ENCODE measurements around the gene GLI2. TPM values are rescaled to one million over a fixed set of nuclear protein-coding genes. Genes with fewer than 3 reads are reported as not detected.

Gene GLI2
- total RNA-seq, 2 donors from 2014 or later = not detected

GRCh38 chr2:120749506-120750431, 14.1 kb downstream of the GLI2 start:
- no peaks in the 10 kb centered on the region for H3K9me3 Mint-ChIP-seq
- no peaks in the 10 kb centered on the region for H3K36me3 Mint-ChIP-seq (ENCODE audit: low read depth)
- ATAC-seq (replicated peaks) = no peak
- H3K27me3 Mint-ChIP-seq = peaks cover 9% of the 10 kb centered on the region
- H3K27ac Mint-ChIP-seq = no peak overlapping the region
- no peak overlapping the region for H3K4me3 Mint-ChIP-seq
- no peaks in the 10 kb centered on the region for H3K4me1 Mint-ChIP-seq

GRCh38 chr2:120750488-120751210, 15.0 kb downstream of the GLI2 start:
- no peak overlapping the region for H3K27ac Mint-ChIP-seq
- H3K4me1 Mint-ChIP-seq = no peaks in the 10 kb centered on the region
- H3K4me3 Mint-ChIP-seq = no peak overlapping the region
- H3K9me3 Mint-ChIP-seq = no peaks in the 10 kb centered on the region
- H3K27me3 Mint-ChIP-seq = peaks cover 7% of the 10 kb centered on the region
- ATAC-seq (replicated peaks) = no peak
- H3K36me3 Mint-ChIP-seq (ENCODE audit: low read depth) = no peaks in the 10 kb centered on the region

GRCh38 chr2:120751553-120751952, 15.9 kb downstream of the GLI2 start:
- no peaks in the 10 kb centered on the region for H3K9me3 Mint-ChIP-seq
- peaks cover 4% of the 10 kb centered on the region for H3K27me3 Mint-ChIP-seq
- H3K4me1 Mint-ChIP-seq = no peaks in the 10 kb centered on the region
- no peak for ATAC-seq (replicated peaks)
- H3K36me3 Mint-ChIP-seq (ENCODE audit: low read depth) = no peaks in the 10 kb centered on the region
- H3K4me3 Mint-ChIP-seq = no peak overlapping the region
- no peak overlapping the region for H3K27ac Mint-ChIP-seq

- ATAC-seq (replicated peaks) = no peak
- no peaks in the 10 kb centered on the region for H3K9me3 Mint-ChIP-seq
- H3K36me3 Mint-ChIP-seq (ENCODE audit: low read depth) = no peaks in the 10 kb centered on the region
- H3K4me3 Mint-ChIP-seq = no peak overlapping the region
- no peaks in the 10 kb centered on the region for H3K4me1 Mint-ChIP-seq
- peaks cover 6% of the 10 kb centered on the region for H3K27me3 Mint-ChIP-seq
- H3K27ac Mint-ChIP-seq = no peak overlapping the region
Observed at GRCh38 chr2:120754067-120754960, 18.6 kb downstream of the GLI2 start.

- no peak overlapping the region for H3K4me3 Mint-ChIP-seq
- H3K27me3 Mint-ChIP-seq = peaks cover 18% of the 10 kb centered on the region
- H3K36me3 Mint-ChIP-seq (ENCODE audit: low read depth) = no peaks in the 10 kb centered on the region
- no peak overlapping the region for H3K27ac Mint-ChIP-seq
- H3K9me3 Mint-ChIP-seq = no peaks in the 10 kb centered on the region
- no peaks in the 10 kb centered on the region for H3K4me1 Mint-ChIP-seq
- ATAC-seq (replicated peaks) = no peak
Observed at GRCh38 chr2:120758181-120759144, 22.8 kb downstream of the GLI2 start.

GRCh38 chr2:120759543-120760331, 24.1 kb downstream of the GLI2 start:
- Mint-ChIP-seq H3K4me1 (no peaks in the 10 kb centered on the region), H3K9me3 (no peaks in the 10 kb centered on the region), H3K27ac (no peak overlapping the region), H3K36me3 (ENCODE audit: low read depth) (no peaks in the 10 kb centered on the region), H3K27me3 (peaks cover 18% of the 10 kb centered on the region), H3K4me3 (no peak overlapping the region)
- ATAC-seq (replicated peaks) = no peak

GRCh38 chr2:120760446-120761135, 24.9 kb downstream of the GLI2 start:
- Mint-ChIP-seq H3K27me3 (peaks cover 18% of the 10 kb centered on the region), H3K9me3 (no peaks in the 10 kb centered on the region), H3K36me3 (ENCODE audit: low read depth) (no peaks in the 10 kb centered on the region), H3K4me3 (no peak overlapping the region), H3K27ac (no peak overlapping the region), H3K4me1 (no peaks in the 10 kb centered on the region)
- no peak for ATAC-seq (replicated peaks)

- no peak overlapping the region for H3K4me3 Mint-ChIP-seq
- H3K27me3 Mint-ChIP-seq = peaks cover 18% of the 10 kb centered on the region
- H3K9me3 Mint-ChIP-seq = no peaks in the 10 kb centered on the region
- no peak overlapping the region for H3K27ac Mint-ChIP-seq
- no peaks in the 10 kb centered on the region for H3K36me3 Mint-ChIP-seq (ENCODE audit: low read depth)
- ATAC-seq (replicated peaks) = no peak
- H3K4me1 Mint-ChIP-seq = no peaks in the 10 kb centered on the region
Observed at GRCh38 chr2:120761164-120761861, 25.6 kb downstream of the GLI2 start.

- Mint-ChIP-seq H3K9me3 (no peaks in the 10 kb centered on the region), H3K4me3 (no peak overlapping the region), H3K36me3 (ENCODE audit: low read depth) (no peaks in the 10 kb centered on the region), H3K27ac (no peak overlapping the region), H3K27me3 (peaks cover 18% of the 10 kb centered on the region), H3K4me1 (no peaks in the 10 kb centered on the region)
- no peak for ATAC-seq (replicated peaks)
Observed at GRCh38 chr2:120761911-120762310, 26.2 kb downstream of the GLI2 start.

GRCh38 chr2:120762341-120763061, 26.8 kb downstream of the GLI2 start:
- no peak overlapping the region for H3K4me3 Mint-ChIP-seq
- H3K4me1 Mint-ChIP-seq = no peaks in the 10 kb centered on the region
- no peak overlapping the region for H3K27ac Mint-ChIP-seq
- ATAC-seq (replicated peaks) = no peak
- H3K27me3 Mint-ChIP-seq = peaks cover 16% of the 10 kb centered on the region
- no peaks in the 10 kb centered on the region for H3K9me3 Mint-ChIP-seq
- no peaks in the 10 kb centered on the region for H3K36me3 Mint-ChIP-seq (ENCODE audit: low read depth)

- no peak overlapping the region for H3K27ac Mint-ChIP-seq
- peaks cover 12% of the 10 kb centered on the region for H3K27me3 Mint-ChIP-seq
- no peak for ATAC-seq (replicated peaks)
- H3K9me3 Mint-ChIP-seq = no peaks in the 10 kb centered on the region
- H3K36me3 Mint-ChIP-seq (ENCODE audit: low read depth) = no peaks in the 10 kb centered on the region
- no peak overlapping the region for H3K4me3 Mint-ChIP-seq
- no peaks in the 10 kb centered on the region for H3K4me1 Mint-ChIP-seq
Observed at GRCh38 chr2:120763508-120763907, 27.8 kb downstream of the GLI2 start.
